ENCODE results near the gene MALT1. TPM values are rescaled to one million over a fixed set of nuclear protein-coding genes. Genes with fewer than 3 reads are reported as not detected.

Gene MALT1
- total RNA-seq, 1 donor from 2014 or later, result 25.8 TPM

DNA sequence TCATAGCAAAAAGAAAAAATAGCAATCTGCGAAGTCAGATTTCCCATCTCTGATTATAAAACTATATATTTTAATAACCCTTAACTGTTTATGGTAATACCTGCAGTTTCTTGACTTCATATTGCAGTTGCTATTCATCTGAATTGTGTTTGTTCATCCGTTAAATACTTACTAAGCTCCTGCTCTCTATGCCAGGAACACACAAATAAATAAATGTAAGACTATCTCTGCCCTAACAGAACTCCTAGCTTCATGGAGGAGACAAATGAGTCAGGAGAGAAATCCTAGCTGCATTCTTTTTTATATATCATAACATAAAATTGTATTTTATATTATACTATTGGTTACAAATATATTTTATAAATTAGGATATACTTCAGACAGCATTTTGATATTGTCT, 61.2 kb downstream of the MALT1 start:
- intact Hi-C loops (cut with DNase I), result no loop called here
- TF ChIP-seq, protein P1, sequence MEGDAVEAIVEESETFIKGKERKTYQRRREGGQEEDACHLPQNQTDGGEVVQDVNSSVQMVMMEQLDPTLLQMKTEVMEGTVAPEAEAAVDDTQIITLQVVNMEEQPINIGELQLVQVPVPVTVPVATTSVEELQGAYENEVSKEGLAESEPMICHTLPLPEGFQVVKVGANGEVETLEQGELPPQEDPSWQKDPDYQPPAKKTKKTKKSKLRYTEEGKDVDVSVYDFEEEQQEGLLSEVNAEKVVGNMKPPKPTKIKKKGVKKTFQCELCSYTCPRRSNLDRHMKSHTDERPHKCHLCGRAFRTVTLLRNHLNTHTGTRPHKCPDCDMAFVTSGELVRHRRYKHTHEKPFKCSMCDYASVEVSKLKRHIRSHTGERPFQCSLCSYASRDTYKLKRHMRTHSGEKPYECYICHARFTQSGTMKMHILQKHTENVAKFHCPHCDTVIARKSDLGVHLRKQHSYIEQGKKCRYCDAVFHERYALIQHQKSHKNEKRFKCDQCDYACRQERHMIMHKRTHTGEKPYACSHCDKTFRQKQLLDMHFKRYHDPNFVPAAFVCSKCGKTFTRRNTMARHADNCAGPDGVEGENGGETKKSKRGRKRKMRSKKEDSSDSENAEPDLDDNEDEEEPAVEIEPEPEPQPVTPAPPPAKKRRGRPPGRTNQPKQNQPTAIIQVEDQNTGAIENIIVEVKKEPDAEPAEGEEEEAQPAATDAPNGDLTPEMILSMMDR (IDR thresholded peaks at IDR 0.05), result no peak
- Histone ChIP-seq H3K27ac (no peak overlapping the region), H3K36me3 (peaks cover 32% of the 10 kb centered on the region), H3K4me3 (no peak overlapping the region), H3K27me3 (no peaks in the 10 kb centered on the region), H3K4me1 (no peaks in the 10 kb centered on the region), H3K9me3 (no peaks in the 10 kb centered on the region)
- no peak for ATAC-seq
- no peak for DNase-seq

DNA sequence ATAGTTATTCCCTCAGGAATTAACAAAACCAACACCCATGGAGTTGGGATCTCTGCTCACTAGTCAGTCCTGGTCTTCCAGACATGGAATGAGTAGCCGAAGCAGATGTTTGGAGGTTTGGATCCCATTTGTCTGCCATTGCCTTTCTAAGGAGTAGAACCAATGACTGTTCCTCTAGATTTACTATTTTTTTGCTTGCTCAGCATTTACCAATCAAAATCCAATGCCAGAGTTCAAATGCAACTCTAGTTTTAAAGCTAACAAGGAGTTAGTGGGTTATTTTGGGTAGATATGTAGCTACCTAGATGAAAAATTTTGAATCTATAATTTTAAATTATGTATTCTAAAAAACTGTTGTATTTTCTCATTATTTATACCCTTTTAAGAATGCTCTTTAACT, 62.6 kb downstream of the MALT1 start:
- Histone ChIP-seq H3K36me3 (peaks cover 35% of the 10 kb centered on the region), H3K4me1 (no peaks in the 10 kb centered on the region), H3K9me3 (no peaks in the 10 kb centered on the region), H3K27ac (no peak overlapping the region), H3K4me3 (no peak overlapping the region), H3K27me3 (no peaks in the 10 kb centered on the region)
- intact Hi-C loops (cut with DNase I), result no loop called here
- no peak for ATAC-seq
- TF ChIP-seq, protein P1 (IDR thresholded peaks at IDR 0.05), result no peak
- DNase-seq, result no peak

DNA sequence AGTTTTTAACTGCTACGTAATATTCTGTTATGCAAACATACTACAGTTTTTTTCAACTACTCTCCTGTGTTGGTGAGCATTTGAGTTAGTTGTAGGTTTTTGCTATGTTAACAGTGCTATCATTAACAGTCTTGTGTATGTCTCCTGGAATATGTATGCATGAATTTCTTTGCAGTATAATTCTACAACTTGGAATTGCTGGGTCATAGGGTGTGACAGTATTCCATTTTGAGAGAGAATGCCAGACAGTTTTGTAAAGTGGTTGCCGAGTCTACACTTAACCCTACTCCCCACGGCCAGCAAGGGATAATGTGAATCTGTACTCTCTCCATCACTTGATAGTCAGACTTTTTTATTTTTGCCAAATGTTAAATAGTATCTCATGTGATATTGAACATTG, 67.1 kb downstream of the MALT1 start:
- Histone ChIP-seq H3K9me3 (no peaks in the 10 kb centered on the region), H3K27ac (no peak overlapping the region), H3K4me1 (no peaks in the 10 kb centered on the region), H3K4me3 (no peak overlapping the region), H3K36me3 (peaks cover 40% of the 10 kb centered on the region), H3K27me3 (no peaks in the 10 kb centered on the region)
- no peak for DNase-seq
- ATAC-seq, result no peak
- intact Hi-C loops (cut with DNase I), result no loop called here
- TF ChIP-seq, protein P1 (IDR thresholded peaks at IDR 0.05), result no peak

DNA sequence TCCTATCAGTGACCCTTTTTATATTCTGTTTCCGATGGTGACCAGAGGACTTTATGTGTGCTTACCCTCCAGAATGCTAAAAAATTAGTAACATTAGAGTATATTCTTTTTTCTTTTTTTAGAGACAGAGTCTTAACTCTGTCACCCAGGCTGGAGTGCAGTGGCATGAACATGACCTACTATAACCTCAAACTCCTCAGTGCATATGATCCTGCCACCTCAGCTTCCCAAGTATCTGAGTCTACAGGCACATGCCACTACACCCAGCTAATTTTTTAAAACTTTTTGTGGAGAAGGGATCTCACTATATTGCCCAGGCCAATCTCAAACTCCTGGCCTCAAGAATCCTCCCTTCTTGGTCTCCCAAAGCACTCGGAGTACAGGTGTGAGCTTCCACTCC, 74.6 kb downstream of the MALT1 start:
- H3K27ac ChIP-seq, result no peak overlapping the region
- peaks cover 7% of the 10 kb centered on the region for H3K9me3 ChIP-seq
- TF ChIP-seq, protein P1 (IDR thresholded peaks at IDR 0.05), result no peak
- no peaks in the 10 kb centered on the region for H3K27me3 ChIP-seq
- ATAC-seq (no peak), DNase-seq (no peak)
- intact Hi-C loops (cut with DNase I), result no loop called here
- no peaks in the 10 kb centered on the region for H3K4me1 ChIP-seq
- no peak overlapping the region for H3K4me3 ChIP-seq
- peaks cover 46% of the 10 kb centered on the region for H3K36me3 ChIP-seq

DNA sequence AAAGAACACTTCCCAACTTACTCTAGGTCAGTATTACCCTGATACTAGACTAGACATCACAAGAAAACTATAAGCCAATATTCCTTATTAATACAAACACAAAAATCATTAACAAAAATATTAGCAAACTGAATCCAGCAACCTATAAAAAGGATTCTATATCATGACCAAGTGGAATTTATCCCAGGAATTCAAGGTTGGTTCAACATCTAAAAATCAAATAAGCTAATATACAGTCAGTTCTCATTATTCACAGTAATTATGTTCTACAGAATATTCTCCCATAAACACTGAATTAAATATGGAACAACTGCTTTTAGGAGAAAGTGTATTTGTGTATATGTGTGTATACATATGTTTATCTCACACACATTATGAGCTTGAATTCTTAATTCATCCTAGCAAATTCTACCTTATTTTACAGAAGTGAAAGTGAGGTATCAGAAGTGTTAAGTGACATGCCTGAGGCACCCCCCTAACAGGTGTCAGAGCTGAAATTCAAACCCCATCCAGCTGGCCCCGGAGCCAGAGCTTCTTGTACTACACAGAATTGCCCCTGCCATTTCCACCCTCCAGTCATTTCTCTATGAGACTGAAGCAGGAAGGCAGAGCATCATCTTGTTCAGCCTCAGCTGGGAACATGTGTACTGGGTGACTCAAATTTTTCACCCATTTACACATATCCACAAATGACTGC, 77.8 kb downstream of the MALT1 start:
- TF ChIP-seq, protein P1 (IDR thresholded peaks at IDR 0.05), result no peak

DNA sequence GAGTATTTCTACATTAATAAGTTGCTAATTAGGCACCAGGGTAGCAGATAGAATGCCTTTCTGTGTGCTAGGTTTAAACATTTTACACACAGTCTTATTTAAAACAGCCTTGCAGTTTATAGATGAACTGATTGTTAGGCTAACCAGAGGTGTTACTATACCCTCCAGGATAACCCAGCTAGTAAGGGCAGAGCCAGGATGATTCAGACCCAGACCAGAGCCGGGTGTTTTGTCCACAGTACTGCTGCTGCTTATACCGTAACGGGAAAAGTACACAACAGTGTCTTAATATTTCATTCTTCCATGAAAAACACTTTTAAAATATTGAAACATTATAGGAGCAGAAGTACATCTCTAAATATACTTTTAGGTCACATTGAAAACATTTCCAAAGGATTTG, 82.7 kb downstream of the MALT1 start:
- Histone ChIP-seq H3K27me3 (no peaks in the 10 kb centered on the region), H3K9me3 (peaks cover 4% of the 10 kb centered on the region), H3K4me3 (no peak overlapping the region), H3K4me1 (no peaks in the 10 kb centered on the region), H3K27ac (no peak overlapping the region), H3K36me3 (peaks cover 13% of the 10 kb centered on the region)
- DNase-seq (no peak), ATAC-seq (no peak)
- TF ChIP-seq, protein P1 (IDR thresholded peaks at IDR 0.05), result no peak
- intact Hi-C loops (cut with DNase I), result no loop called here

More for the DNA sequence above, 77.8 kb downstream of the MALT1 start:
- H3K27ac ChIP-seq, result no peak overlapping the region
- H3K4me3 ChIP-seq, result no peak overlapping the region
- H3K9me3 ChIP-seq, result peaks cover 7% of the 10 kb centered on the region
- ATAC-seq (no peak), DNase-seq (no peak)
- H3K4me1 ChIP-seq, result no peaks in the 10 kb centered on the region
- intact Hi-C loops (cut with DNase I), result no loop called here
- H3K36me3 ChIP-seq, result peaks cover 41% of the 10 kb centered on the region
- no peaks in the 10 kb centered on the region for H3K27me3 ChIP-seq
